SK-N-SH (cell line): ENCODE data around the gene ARL6IP4. TPM values are rescaled to one million over a fixed set of nuclear protein-coding genes. Genes with fewer than 3 reads are reported as not detected.

Experiments used
- CTCF ChIA-PET: fragments of 300-600, 350-600 bp; formaldehyde crosslinking; extraction: SDS; loops from one replicate; lab custom pipeline; 2021; lab: Yijun Ruan, JAX
- POLR2A ChIA-PET: fragments of 350-600 bp; sonication (Branson Sonifier 250); formaldehyde crosslinking; extraction: SDS; loops from one replicate; lab custom pipeline; 2020; ENCODE audit warnings: antibody characterized with exemption, inconsistent platforms; lab: Yijun Ruan, JAX
- DNase-seq: peaks from one replicate; pipeline ENCODE4 v3.0.0; 2012
- H2AFZ ChIP-seq: fragments of 200-600 bp; sonication (generic); 2 replicates; pipeline ENCODE4 v1.8.1; 2016; ENCODE audit warnings: antibody characterized with exemption, mild to moderate bottlenecking, low read depth
- H3F3A ChIP-seq: fragments of 200-600 bp; sonication (generic); replicated peaks from 2 replicates; pipeline ENCODE3; 2016; ENCODE audit warnings: antibody characterized with exemption, mild to moderate bottlenecking; ENCODE audit not compliant: insufficient read depth
- H3K27ac ChIP-seq, 2 experiments: fragments of 200-500 bp in 1 of 2; fragments of 200-600 bp in 1 of 2; sonication (Bioruptor generic) in 1 of 2; sonication (generic), shearing (Covaris generic) in 1 of 2; 2 replicates each; pipeline versions ENCODE4 v1.5.1 to v1.6.1; 2014 to 2016; ENCODE audit warnings: low read depth in 2 of 2, inconsistent platforms in 1 of 2, low read length in 1 of 2, mild to moderate bottlenecking in 1 of 2, mixed read lengths in 1 of 2
- H3K27me3 ChIP-seq: fragments of 200-600 bp; sonication (generic), shearing (Covaris generic); 2 replicates; pipeline ENCODE4 v1.6.1; 2016; ENCODE audit warnings: mixed run types; ENCODE audit not compliant: insufficient read depth
- H3K36me3 ChIP-seq, 2 experiments: fragments of 200-500 bp in 1 of 2; fragments of 200-600 bp in 1 of 2; sonication (Bioruptor generic) in 1 of 2; sonication (generic) in 1 of 2; replicated peaks in 1 of 2; 2 replicates each; pipeline versions ENCODE3 to v1.5.1; 2014 to 2016; ENCODE audit warnings: low read length in 1 of 2, mild to moderate bottlenecking in 1 of 2; ENCODE audit not compliant: insufficient read depth in 2 of 2, control insufficient read depth in 1 of 2
- H3K4me1 ChIP-seq, 2 experiments: fragments of 200-500 bp in 1 of 2; fragments of 200-600 bp in 1 of 2; sonication (Bioruptor generic) in 1 of 2; sonication (generic), shearing (Covaris generic) in 1 of 2; 2 replicates each; pipeline versions ENCODE4 v1.5.1 to v1.6.1; 2014 to 2016; ENCODE audit warnings: low read depth in 1 of 2, low read length in 1 of 2, mixed run types in 1 of 2; ENCODE audit not compliant: insufficient read depth in 2 of 2, control insufficient read depth in 1 of 2
- H3K4me2 ChIP-seq: fragments of 200-600 bp; sonication (generic), shearing (Covaris generic); 2 replicates; pipeline ENCODE4 v1.6.1; 2017; ENCODE audit warnings: mixed run types
- H3K4me3 ChIP-seq, 2 experiments: fragments of 200-500 bp in 1 of 2; fragments of 200-600 bp in 1 of 2; sonication (Bioruptor generic) in 1 of 2; sonication (generic), shearing (Covaris generic) in 1 of 2; 2 replicates each; pipeline versions ENCODE4 v1.5.1 to v1.8.1; 2014 to 2016; ENCODE audit warnings: low read depth in 2 of 2, inconsistent platforms in 1 of 2, low read length in 1 of 2, mild to moderate bottlenecking in 1 of 2, mixed read lengths in 1 of 2, moderate library complexity in 1 of 2
- H3K79me2 ChIP-seq: fragments of 200-600 bp; sonication (generic); 2 replicates; pipeline ENCODE4 v1.8.1; 2017; ENCODE audit warnings: mild to moderate bottlenecking; ENCODE audit not compliant: insufficient read depth
- H3K9ac ChIP-seq: fragments of 200-600 bp; sonication (generic); 2 replicates; pipeline ENCODE4 v1.6.1; 2017; ENCODE audit warnings: mixed run types
- H3K9me2 ChIP-seq: fragments of 200-600 bp; sonication (generic); 2 replicates; pipeline ENCODE4 v1.6.1; 2017; ENCODE audit warnings: mixed run types
- H3K9me3 ChIP-seq: fragments of 200-600 bp; sonication (generic); 2 replicates; pipeline ENCODE4 v1.6.1; 2017; ENCODE audit warnings: mixed run types, mild to moderate bottlenecking, moderate library complexity
- H4K20me1 ChIP-seq: fragments of 200-600 bp; sonication (generic); 2 replicates; pipeline ENCODE4 v1.6.1; 2017; ENCODE audit warnings: mild to moderate bottlenecking, mixed run types; ENCODE audit not compliant: insufficient read depth
- FOXM1 ChIP-seq: IDR thresholded peaks from 2 replicates; pipeline ENCODE4 v1.4.0; 2012; ENCODE audit warnings: low read depth, mild to moderate bottlenecking
- IRF3 ChIP-seq: fragments of 150-350 bp; IDR thresholded peaks from 2 replicates; pipeline ENCODE4 v1.6.1; 2016; ENCODE audit warnings: mild to moderate bottlenecking, low read depth, low read length
- PBX3 ChIP-seq: IDR thresholded peaks from 2 replicates; pipeline ENCODE4; 2012
- POLR2AphosphoS5 ChIP-seq: IDR thresholded peaks from 2 replicates; pipeline ENCODE4 v1.6.1; 2012; ENCODE audit warnings: low read depth, low read length
- RAD21 ChIP-seq: IDR thresholded peaks from 2 replicates; pipeline ENCODE4 v1.6.1; 2012; ENCODE audit warnings: mild to moderate bottlenecking, low read length
- RFX5 ChIP-seq: IDR thresholded peaks from 2 replicates; pipeline ENCODE4 v1.6.1; 2012; ENCODE audit warnings: mild to moderate bottlenecking, improper control_type of control experiment, low read length
- SMC3 ChIP-seq: IDR thresholded peaks from 2 replicates; pipeline ENCODE4 v1.6.1; 2012; ENCODE audit warnings: low read depth, low read length, improper control_type of control experiment
- YY1 ChIP-seq: IDR thresholded peaks from 2 replicates; pipeline ENCODE4 v1.4.0; 2012; ENCODE audit warnings: low read depth, mild to moderate bottlenecking
- WGBS: methylation state at CpG from one replicate; pipeline ENCODE4 v1.1.6; 2017; ENCODE audit warnings: low lambda C conversion rate; 5-methylcytosine and 5-hydroxymethylcytosine counted together
- polyA plus RNA-seq, 3 experiments: library from polyadenylated mRNA; depleted of rRNA; stranded (reverse); fragments of >200 nt; gene quantifications; 2 replicates each; pipeline ENCODE4 v1.2.3, GENCODE V29; 2012

The ARL6IP4 gene
- polyA plus RNA-seq, 1 of the 3 experiments (the other 2 are of a cell fraction): 370 TPM

- Histone ChIP-seq H3K4me3 (no peak overlapping the region), H3K9ac (no peak overlapping the region), H2AFZ (no peak overlapping the region), H3K36me3 (no peaks in the 10 kb centered on the region), H4K20me1 (no peaks in the 10 kb centered on the region), H3K9me3 (no peaks in the 10 kb centered on the region), H3K27ac (no peak overlapping the region), H3K27me3 (no peaks in the 10 kb centered on the region), H3K4me1 (peaks cover 0 to 27% of the 10 kb centered on the region in 2 experiments; a peak in 2 of 4 replicates), H3K79me2 (no peaks in the 10 kb centered on the region), H3K9me2 (no peaks in the 10 kb centered on the region), H3F3A (peaks cover 22% of the 10 kb centered on the region), H3K4me2 (no peak overlapping the region)
- peak; percentile 15 for DNase-seq
- ChIA-PET CTCF (interaction anchor here (0.9 to 13.7 kb wide), 5 partner anchors 25 to 155 kb away, joined by 3 to 148 read pairs (median 6); no protein-coding TSS in a partner anchor), POLR2A (no interaction called here)
- 89% methylated on average over 3 of the region's 8 CpGs for WGBS
- TF ChIP-seq SMC3: no peak
- no peak for TF ChIP-seq RFX5
- no peak for TF ChIP-seq POLR2AphosphoS5
- TF ChIP-seq IRF3: no peak
- no peak for TF ChIP-seq PBX3
- no peak for TF ChIP-seq RAD21
- TF ChIP-seq FOXM1: no peak
Measured at GRCh38 chr12:122949405-122949804, 31.1 kb upstream of the ARL6IP4 start.

GRCh38 chr12:122949816-122950675, 30.4 kb upstream of the ARL6IP4 start:
- H3K4me2 ChIP-seq: no peak overlapping the region
- H3K9me3 ChIP-seq: no peaks in the 10 kb centered on the region
- H3K27ac ChIP-seq: no peak overlapping the region
- no peak overlapping the region for H3K9ac ChIP-seq
- no peak overlapping the region for H3K4me3 ChIP-seq
- POLR2A ChIA-PET: no interaction called here
- H2AFZ ChIP-seq: no peak overlapping the region
- WGBS: 93% methylated on average over 20 of the region's 27 CpGs
- H3K79me2 ChIP-seq: no peaks in the 10 kb centered on the region
- peak; percentile 27 for DNase-seq
- TF ChIP-seq YY1 (no peak), FOXM1 (no peak)
- TF ChIP-seq, all 33 proteins: peak for 0
- H4K20me1 ChIP-seq: no peaks in the 10 kb centered on the region
- H3K9me2 ChIP-seq: no peaks in the 10 kb centered on the region
- no peaks in the 10 kb centered on the region for H3K27me3 ChIP-seq
- peaks cover 22% of the 10 kb centered on the region for H3F3A ChIP-seq
- H3K36me3 ChIP-seq: no peaks in the 10 kb centered on the region
- H3K4me1 ChIP-seq: peaks cover 0 to 24% of the 10 kb centered on the region in 2 experiments; a peak in 2 of 4 replicates
- CTCF ChIA-PET: interaction anchor here (1.1 to 13.7 kb wide), 4 partner anchors 69 to 155 kb away, joined by 5 to 148 read pairs (median 38); no protein-coding TSS in a partner anchor
